Neural cell (in vitro differentiated cells): ENCODE measurements around the gene CCDC190. TPM values are rescaled to one million over a fixed set of nuclear protein-coding genes. Genes with fewer than 3 reads are reported as not detected.

Experiments
- H2AFZ ChIP-seq: fragments of 200-600, 300-800 bp; sonication (generic), shearing (Covaris generic); 2 replicates; pipeline ENCODE4 v1.6.0; 2014; ENCODE audit warnings: low read depth, mild to moderate bottlenecking, antibody characterized with exemption, low read length, moderate library complexity
- H3F3A ChIP-seq: fragments of 200-600 bp; shearing (Covaris generic); 2 replicates; pipeline ENCODE4 v1.6.1; 2016; ENCODE audit warnings: mild to moderate bottlenecking, moderate library complexity, mixed read lengths, antibody characterized with exemption, low read length; ENCODE audit not compliant: insufficient read depth, poor library complexity, severe bottlenecking
- H3K27ac ChIP-seq: fragments of 200-600, 300-800 bp; sonication (generic), shearing (Covaris generic); 2 replicates; pipeline ENCODE4 v1.5.1; 2014; ENCODE audit warnings: mild to moderate bottlenecking, low read length, moderate library complexity
- H3K27me3 ChIP-seq: fragments of 300-800, 200-600 bp; sonication (generic), shearing (Covaris generic); 2 replicates; pipeline ENCODE4 v1.6.0; 2014; ENCODE audit warnings: mild to moderate bottlenecking, low read depth, low read length, moderate library complexity; ENCODE audit not compliant: insufficient read depth
- H3K36me3 ChIP-seq: fragments of 300-800, 200-600 bp; sonication (generic), shearing (Covaris generic); 2 replicates; pipeline ENCODE4 v1.5.1; 2014; ENCODE audit warnings: mild to moderate bottlenecking, antibody characterized with exemption, low read length, moderate library complexity; ENCODE audit not compliant: insufficient read depth
- H3K4me2 ChIP-seq: fragments of 300-800, 200-600 bp; sonication (generic), shearing (Covaris generic); 2 replicates; pipeline ENCODE4 v1.6.0; 2014; ENCODE audit warnings: mild to moderate bottlenecking, low read length
- H3K4me3 ChIP-seq: fragments of 300-800, 200-600 bp; sonication (generic), shearing (Covaris generic); 2 replicates; pipeline ENCODE4 v1.5.1; 2014; ENCODE audit warnings: mild to moderate bottlenecking, low read length, moderate library complexity
- H3K79me2 ChIP-seq: fragments of 200-600 bp; shearing (Covaris generic); replicated peaks from 2 replicates; pipeline ENCODE4 v1.6.0; 2014; ENCODE audit warnings: mild to moderate bottlenecking, low read length, moderate library complexity; ENCODE audit not compliant: insufficient read depth
- H3K9ac ChIP-seq: fragments of 300-800, 200-600 bp; sonication (generic), shearing (Covaris generic); 2 replicates; pipeline ENCODE4 v1.6.1; 2016; ENCODE audit warnings: mild to moderate bottlenecking, low read length, mixed read lengths
- H3K9me2 ChIP-seq: fragments of 200-600 bp; shearing (Covaris generic); 2 replicates; pipeline ENCODE4 v1.6.1; 2016; ENCODE audit warnings: mild to moderate bottlenecking, low read length, mixed read lengths; ENCODE audit not compliant: insufficient read depth
- H3K9me3 ChIP-seq: fragments of 200-600, 300-800 bp; sonication (generic), shearing (Covaris generic); 2 replicates; pipeline ENCODE4 v1.6.1; 2016; ENCODE audit warnings: mild to moderate bottlenecking, mixed run types, low read length, moderate library complexity, mixed read lengths
- H4K20me1 ChIP-seq: fragments of 200-600 bp; shearing (Covaris generic); 2 replicates; pipeline ENCODE4 v1.6.1; 2016; ENCODE audit warnings: mild to moderate bottlenecking, mixed run types; ENCODE audit not compliant: insufficient read depth
- EZH2 ChIP-seq: fragments of 200-600, 300-800 bp; shearing (Covaris generic), sonication (generic); IDR thresholded peaks from 2 replicates; pipeline ENCODE4 v1.6.1; 2014; ENCODE audit warnings: antibody characterized with exemption, low read length, borderline replicate concordance, mild to moderate bottlenecking; ENCODE audit not compliant: insufficient read depth, poor library complexity, severe bottlenecking
- MXI1 ChIP-seq: fragments of 450-650 bp; conservative IDR thresholded peaks from 2 replicates; pipeline ENCODE4 v1.6.1; 2014; ENCODE audit warnings: antibody characterized with exemption, mild to moderate bottlenecking; ENCODE audit not compliant: poor library complexity, severe bottlenecking
- POLR2AphosphoS5 ChIP-seq: IDR thresholded peaks from 2 replicates; pipeline ENCODE4 v1.6.1; 2012
- SMC3 ChIP-seq: fragments of 450-650 bp; conservative IDR thresholded peaks from 2 replicates; pipeline ENCODE4 v1.6.1; 2014; ENCODE audit warnings: antibody characterized with exemption, mild to moderate bottlenecking, moderate library complexity; ENCODE audit not compliant: poor library complexity
- TAF1 ChIP-seq: IDR thresholded peaks from 2 replicates; pipeline ENCODE4 v1.6.1; 2012; ENCODE audit warnings: low read depth
- polyA plus RNA-seq: library from polyadenylated mRNA; depleted of rRNA; stranded (reverse); fragments of >200 nt; gene quantifications from 2 replicates; pipeline ENCODE4 v1.2.3, GENCODE V29; 2014
- TF ChIP-seq, protein P1 (sequence below): IDR thresholded peaks from 2 replicates; pipeline ENCODE4 v1.6.1; 2012; ENCODE audit warnings: borderline replicate concordance
- TF ChIP-seq, protein P2 (sequence below): fragments of 450-650 bp; IDR thresholded peaks from 2 replicates; pipeline ENCODE4 v1.5.1; 2014; ENCODE audit warnings: antibody characterized with exemption, mild to moderate bottlenecking, moderate library complexity; ENCODE audit not compliant: poor library complexity, severe bottlenecking

Gene CCDC190
- polyA plus RNA-seq, 1 donor from 2014 or later, result not detected

GRCh38 chr1:162832470-162832869, 28.5 kb downstream of the CCDC190 start:
- no peaks in the 10 kb centered on the region for H3K9me2 ChIP-seq
- no peak overlapping the region for H3K4me2 ChIP-seq
- no peaks in the 10 kb centered on the region for H3K36me3 ChIP-seq
- no peaks in the 10 kb centered on the region for H3F3A ChIP-seq
- no peaks in the 10 kb centered on the region for H3K27me3 ChIP-seq
- no peak overlapping the region for H2AFZ ChIP-seq
- H3K9me3 ChIP-seq, result no peaks in the 10 kb centered on the region
- no peak overlapping the region for H3K9ac ChIP-seq
- H4K20me1 ChIP-seq, result no peaks in the 10 kb centered on the region
- H3K4me3 ChIP-seq, result no peak overlapping the region
- no peaks in the 10 kb centered on the region for H3K79me2 ChIP-seq
- H3K27ac ChIP-seq, result no peak overlapping the region
- TF ChIP-seq EZH2, result no peak
- TF ChIP-seq, protein P1, sequence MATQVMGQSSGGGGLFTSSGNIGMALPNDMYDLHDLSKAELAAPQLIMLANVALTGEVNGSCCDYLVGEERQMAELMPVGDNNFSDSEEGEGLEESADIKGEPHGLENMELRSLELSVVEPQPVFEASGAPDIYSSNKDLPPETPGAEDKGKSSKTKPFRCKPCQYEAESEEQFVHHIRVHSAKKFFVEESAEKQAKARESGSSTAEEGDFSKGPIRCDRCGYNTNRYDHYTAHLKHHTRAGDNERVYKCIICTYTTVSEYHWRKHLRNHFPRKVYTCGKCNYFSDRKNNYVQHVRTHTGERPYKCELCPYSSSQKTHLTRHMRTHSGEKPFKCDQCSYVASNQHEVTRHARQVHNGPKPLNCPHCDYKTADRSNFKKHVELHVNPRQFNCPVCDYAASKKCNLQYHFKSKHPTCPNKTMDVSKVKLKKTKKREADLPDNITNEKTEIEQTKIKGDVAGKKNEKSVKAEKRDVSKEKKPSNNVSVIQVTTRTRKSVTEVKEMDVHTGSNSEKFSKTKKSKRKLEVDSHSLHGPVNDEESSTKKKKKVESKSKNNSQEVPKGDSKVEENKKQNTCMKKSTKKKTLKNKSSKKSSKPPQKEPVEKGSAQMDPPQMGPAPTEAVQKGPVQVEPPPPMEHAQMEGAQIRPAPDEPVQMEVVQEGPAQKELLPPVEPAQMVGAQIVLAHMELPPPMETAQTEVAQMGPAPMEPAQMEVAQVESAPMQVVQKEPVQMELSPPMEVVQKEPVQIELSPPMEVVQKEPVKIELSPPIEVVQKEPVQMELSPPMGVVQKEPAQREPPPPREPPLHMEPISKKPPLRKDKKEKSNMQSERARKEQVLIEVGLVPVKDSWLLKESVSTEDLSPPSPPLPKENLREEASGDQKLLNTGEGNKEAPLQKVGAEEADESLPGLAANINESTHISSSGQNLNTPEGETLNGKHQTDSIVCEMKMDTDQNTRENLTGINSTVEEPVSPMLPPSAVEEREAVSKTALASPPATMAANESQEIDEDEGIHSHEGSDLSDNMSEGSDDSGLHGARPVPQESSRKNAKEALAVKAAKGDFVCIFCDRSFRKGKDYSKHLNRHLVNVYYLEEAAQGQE, result no peak
- TF ChIP-seq MXI1, result no peak
- TF ChIP-seq POLR2AphosphoS5, result no peak
- no peak for TF ChIP-seq SMC3
- TF ChIP-seq, protein P2, sequence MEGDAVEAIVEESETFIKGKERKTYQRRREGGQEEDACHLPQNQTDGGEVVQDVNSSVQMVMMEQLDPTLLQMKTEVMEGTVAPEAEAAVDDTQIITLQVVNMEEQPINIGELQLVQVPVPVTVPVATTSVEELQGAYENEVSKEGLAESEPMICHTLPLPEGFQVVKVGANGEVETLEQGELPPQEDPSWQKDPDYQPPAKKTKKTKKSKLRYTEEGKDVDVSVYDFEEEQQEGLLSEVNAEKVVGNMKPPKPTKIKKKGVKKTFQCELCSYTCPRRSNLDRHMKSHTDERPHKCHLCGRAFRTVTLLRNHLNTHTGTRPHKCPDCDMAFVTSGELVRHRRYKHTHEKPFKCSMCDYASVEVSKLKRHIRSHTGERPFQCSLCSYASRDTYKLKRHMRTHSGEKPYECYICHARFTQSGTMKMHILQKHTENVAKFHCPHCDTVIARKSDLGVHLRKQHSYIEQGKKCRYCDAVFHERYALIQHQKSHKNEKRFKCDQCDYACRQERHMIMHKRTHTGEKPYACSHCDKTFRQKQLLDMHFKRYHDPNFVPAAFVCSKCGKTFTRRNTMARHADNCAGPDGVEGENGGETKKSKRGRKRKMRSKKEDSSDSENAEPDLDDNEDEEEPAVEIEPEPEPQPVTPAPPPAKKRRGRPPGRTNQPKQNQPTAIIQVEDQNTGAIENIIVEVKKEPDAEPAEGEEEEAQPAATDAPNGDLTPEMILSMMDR, result no peak

GRCh38 chr1:162829268-162829667, 31.7 kb downstream of the CCDC190 start:
- no peaks in the 10 kb centered on the region for H3F3A ChIP-seq
- no peak overlapping the region for H3K4me2 ChIP-seq
- H3K9ac ChIP-seq, result no peak overlapping the region
- no peaks in the 10 kb centered on the region for H3K9me2 ChIP-seq
- H4K20me1 ChIP-seq, result no peaks in the 10 kb centered on the region
- no peaks in the 10 kb centered on the region for H3K9me3 ChIP-seq
- no peaks in the 10 kb centered on the region for H3K36me3 ChIP-seq
- TF ChIP-seq, protein P1, result no peak
- TF ChIP-seq, protein P2, result no peak
- TF ChIP-seq TAF1, result no peak
- H2AFZ ChIP-seq, result no peak overlapping the region
- no peaks in the 10 kb centered on the region for H3K79me2 ChIP-seq
- H3K27ac ChIP-seq, result no peak overlapping the region
- H3K4me3 ChIP-seq, result no peak overlapping the region
- no peaks in the 10 kb centered on the region for H3K27me3 ChIP-seq
